Tibial nerve (tissue), 4 donors: ENCODE measurements around the gene CPA4.

Experiments
- CTCF ChIP-seq, 5 experiments: fragments of 200-600 bp in 3 of 5; fragments of 450-650 bp in 2 of 5; sonication (generic) in 3 of 5; IDR thresholded peaks; one replicate each; pipeline ENCODE4 v1.5.1; 2016 to 2019; ENCODE audit warnings: antibody characterized with exemption in 5 of 5, mild to moderate bottlenecking in 3 of 5, moderate library complexity in 2 of 5
- EP300 ChIP-seq, 2 donors: sonication (generic); formaldehyde crosslinking; IDR thresholded peaks; one replicate each; pipeline ENCODE4 v1.6.1; 2017; ENCODE audit warnings: antibody characterized with exemption in 2 of 2, mild to moderate bottlenecking in 1 of 2
- POLR2A ChIP-seq, 2 donors: fragments of 450-650 bp; IDR thresholded peaks; one replicate each; pipeline ENCODE4 v1.6.1; 2017; ENCODE audit warnings: antibody characterized with exemption in 2 of 2, mild to moderate bottlenecking in 2 of 2, moderate library complexity in 2 of 2

GRCh38 chr7:130272381-130273080 is 20.4 kb upstream of the CPA4 start:
- no peak for TF ChIP-seq EP300 (IDR thresholded peaks at IDR 0.05)
- TF ChIP-seq CTCF (IDR thresholded peaks at IDR 0.05) = no peak
- TF ChIP-seq POLR2A (IDR thresholded peaks at IDR 0.05) = no peak
